ENCODE results near the gene SAFB.
A peak's percentile ranks its signal among the peaks of the same experiment; 100 is the strongest.

The SAFB gene

GRCh38 chr19:5666921-5667610 lies 44.2 kb downstream of the SAFB start:
- no peak for DNase-seq (ENCODE audit: low read depth)

DNA sequence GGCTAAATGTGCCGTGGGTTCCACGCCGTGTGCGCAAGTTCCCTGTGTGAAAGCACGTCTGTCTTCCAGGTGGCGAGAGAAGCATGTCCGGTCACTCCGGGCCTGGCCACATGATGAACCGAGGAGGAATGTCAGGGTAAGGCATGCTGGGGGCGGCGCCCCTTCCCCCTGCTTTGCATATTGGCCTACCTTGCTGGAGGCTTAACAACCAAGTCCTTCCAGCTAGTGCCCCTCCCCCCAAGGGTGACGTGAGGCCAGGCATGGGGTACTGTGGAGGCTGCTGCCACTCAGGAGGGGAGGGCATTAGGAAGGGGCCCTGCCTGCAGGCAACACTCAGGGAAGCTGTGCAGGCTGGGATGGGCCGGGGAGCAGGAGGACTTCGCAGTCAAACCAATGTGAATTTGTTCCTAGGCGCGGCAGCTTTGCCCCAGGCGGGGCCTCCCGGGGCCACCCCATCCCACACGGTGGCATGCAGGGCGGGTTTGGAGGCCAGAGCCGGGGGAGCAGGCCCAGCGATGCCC lies 44.9 kb downstream of the SAFB start:
- no peak for DNase-seq (ENCODE audit: low read depth)

DNA sequence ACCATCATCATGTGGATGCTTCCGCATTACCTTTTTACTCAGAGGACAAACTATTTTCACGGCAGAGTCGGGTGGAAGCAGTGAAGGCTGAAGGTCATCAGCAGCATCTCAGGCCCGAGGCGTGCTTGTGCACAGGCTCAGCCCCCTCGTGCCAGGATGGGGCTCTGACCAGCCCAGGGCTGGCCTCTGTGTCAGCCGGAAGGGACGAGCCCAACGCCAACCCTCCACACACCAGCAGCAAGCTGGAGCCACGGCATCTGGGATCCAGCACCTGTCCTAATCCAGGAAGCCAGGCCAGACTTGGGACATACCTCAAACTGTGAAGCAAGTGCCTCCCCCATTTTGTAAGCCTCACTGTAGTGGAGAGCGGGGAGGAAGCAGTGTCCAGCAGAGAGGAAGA lies 46.3 kb downstream of the SAFB start:
- no peak for DNase-seq (ENCODE audit: low read depth)

- DNase-seq (ENCODE audit: low read depth) = no peak
Measured at GRCh38 chr19:5671600-5671999, 48.7 kb downstream of the SAFB start.

- no peak for DNase-seq (ENCODE audit: low read depth)
Measured at GRCh38 chr19:5672708-5673459, 50.0 kb downstream of the SAFB start.

DNA sequence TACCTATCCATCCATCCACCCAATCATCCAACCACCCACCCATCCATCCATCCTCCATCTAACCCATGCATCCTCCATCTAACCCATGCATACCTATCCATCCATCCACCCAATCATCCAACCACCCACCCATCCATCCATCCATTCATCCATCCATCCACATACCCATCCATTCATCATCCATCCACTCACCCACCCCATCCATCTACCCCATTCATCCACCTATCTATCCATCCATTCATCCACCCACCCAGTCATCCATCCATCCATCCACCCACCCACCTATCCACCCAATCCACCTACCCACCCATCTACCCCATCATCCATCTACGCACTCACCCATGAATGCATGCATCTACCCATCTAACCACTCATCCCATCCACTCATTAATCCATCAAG lies 50.9 kb downstream of the SAFB start:
- no peak for DNase-seq (ENCODE audit: low read depth)

DNA sequence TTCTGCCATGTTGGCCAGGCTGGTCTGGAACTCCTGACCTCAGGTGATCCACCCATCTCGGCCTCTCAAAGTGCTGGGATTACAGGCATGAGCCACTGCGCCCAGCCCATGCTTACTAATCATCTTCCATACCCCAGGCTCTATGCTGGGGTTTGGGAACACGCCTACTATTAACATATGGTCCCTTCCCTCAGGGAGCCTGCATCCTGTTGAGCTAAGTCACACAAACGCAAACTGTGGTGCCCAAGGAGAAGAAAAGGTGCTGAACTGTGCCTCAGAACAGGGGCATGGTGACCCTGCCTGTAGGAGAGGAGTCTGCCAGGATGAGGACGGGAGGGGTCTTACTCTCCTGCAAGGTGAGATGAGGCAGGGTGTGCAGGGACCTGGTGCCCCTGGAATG lies 51.8 kb downstream of the SAFB start:
- no peak for DNase-seq (ENCODE audit: low read depth)

DNA sequence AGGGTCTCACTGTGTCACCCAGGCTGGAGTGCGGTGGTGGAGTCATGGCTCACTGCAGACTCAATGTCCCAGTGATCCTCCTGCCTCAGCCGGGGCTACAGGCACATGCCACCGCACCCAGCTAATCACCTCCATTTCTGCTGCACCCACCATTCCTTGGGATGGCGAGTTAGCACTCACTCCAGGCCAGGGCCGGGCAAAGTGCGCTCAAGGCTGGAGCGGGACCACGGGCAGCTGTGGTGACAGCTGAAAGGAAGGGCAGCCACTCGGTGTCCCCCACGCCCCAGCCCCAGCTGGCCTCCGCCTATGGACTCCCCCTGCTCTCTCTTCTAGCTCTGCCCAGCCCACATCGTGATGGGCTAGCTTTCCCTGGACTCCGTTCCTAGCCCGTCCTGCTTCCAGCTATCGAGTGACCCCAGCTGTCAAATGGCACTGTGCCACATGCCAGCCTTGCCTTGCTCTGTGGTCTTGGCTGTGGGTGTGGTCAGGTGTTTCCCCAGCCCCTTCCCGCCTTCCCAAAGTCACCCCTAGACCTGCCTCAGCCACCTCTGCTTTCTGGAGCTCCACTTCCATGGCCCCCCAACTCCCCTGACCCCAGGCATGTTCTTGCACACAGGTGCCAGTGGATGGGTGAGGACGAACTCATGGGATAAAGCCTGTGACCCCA lies 53.4 kb downstream of the SAFB start:
- no peak for DNase-seq (ENCODE audit: low read depth)

- DNase-seq (ENCODE audit: low read depth) = no peak
Measured at GRCh38 chr19:5676772-5677105, 53.9 kb downstream of the SAFB start.

DNA sequence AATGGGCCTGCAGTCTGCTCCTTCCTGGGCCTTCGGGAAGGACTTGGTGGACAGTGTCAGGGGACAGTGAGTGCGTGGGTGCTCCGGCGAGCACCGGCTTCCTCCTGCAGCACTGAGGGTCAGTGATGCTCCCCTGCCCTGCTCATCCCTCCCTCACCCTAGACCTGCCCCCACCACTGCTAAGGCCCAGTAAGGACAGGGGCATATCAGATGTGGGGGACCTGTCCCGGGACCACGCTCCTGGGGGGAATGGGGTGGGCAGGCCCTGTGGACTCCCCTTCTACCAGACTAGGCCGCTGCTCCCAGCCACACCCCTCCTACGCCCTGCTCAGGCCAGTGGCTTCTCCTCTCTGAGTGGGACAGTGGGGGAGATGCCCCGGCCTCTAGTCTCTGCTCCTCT lies 54.3 kb downstream of the SAFB start:
- no peak for DNase-seq (ENCODE audit: low read depth)

DNA sequence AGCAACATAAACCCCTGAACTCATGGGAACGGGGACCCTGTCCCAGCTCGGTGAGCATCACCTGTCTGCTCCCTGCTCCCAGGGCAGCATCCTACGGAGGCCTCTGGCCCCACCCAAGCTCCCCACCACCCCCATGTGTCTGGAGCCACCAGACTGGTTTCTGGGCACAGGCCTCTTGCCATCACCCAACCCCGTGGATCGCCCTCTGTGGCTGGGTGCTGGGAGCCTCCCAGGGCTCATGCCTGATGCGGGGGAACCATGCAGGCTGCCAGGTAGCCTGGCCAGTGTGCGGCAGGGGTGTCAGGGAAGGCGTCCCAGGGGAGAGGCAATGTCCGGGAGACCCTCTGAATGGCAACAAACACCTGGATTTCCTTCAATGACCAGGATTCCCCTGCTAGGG lies 54.7 kb downstream of the SAFB start:
- DNase-seq (ENCODE audit: low read depth) = no peak

DNA sequence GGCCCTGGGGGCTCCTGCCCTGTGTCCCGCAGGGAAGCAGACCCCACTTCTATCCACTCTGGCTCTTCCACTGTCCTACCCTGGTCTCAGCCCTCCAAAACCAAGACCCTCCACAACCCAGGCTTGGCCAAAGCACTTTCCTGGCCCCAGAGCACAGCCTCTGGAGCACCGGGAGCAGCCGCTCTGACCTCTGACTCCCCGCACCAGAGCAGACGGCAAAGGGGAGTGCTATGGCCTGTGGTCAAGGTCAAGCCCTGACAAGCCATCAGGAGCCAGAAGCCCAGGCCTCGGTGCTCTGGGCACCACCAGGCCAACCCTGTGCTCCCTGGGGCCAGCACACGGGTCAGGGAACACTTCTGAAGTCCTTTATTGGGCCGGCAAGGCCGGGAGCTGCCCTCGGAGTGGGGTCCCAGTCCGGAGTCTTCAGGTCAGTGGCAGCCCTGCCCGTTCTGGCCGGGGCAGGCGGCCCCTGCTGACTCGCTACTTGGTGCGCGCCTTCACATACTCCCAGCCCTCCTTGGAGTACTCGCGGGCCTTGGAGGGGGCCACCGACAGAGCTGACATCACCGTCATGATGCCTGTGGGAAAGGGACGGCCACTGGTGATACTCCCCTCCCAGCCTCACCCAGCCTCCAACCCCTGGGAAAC lies 55.3 kb downstream of the SAFB start:
- DNase-seq (ENCODE audit: low read depth) = no peak

DNA sequence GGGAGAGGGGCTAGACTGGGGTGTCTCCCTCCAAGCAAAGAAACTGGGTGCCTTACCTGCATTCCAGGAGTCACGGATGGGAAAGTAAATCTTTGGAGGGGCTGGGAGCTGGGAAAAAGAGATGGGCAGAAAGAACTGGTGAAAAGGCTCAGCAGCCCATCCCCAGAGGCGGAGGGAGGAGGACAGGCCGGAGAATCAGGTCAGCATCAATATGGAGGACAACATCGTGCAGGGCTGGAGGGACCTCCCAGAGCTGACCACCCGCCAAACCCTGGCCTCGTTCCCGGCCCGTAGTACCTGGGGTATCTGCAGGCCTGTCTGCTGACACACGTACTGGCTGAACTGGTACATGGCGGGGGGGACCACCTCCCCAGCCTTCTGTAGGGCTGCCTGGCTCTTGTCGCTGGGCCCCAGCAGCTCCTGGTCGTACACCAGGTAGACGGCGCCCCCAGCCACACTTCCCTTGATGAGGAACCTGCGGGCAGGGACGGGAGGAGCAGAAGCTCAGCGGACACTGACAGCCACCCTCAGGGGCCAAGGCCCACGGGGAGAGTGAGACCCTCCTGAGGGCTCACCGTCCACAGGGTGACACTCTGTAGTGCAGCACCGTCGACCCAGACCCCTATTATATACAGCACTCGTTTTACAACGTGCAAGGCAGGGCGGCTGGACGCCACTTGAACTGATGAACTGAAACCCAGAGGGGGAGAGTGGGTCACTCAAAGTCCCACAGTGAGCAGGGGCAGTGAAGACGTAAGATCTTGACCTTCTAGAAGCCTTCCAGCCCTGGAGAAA lies 56.6 kb downstream of the SAFB start:
- DNase-seq (ENCODE audit: low read depth) = no peak

DNA sequence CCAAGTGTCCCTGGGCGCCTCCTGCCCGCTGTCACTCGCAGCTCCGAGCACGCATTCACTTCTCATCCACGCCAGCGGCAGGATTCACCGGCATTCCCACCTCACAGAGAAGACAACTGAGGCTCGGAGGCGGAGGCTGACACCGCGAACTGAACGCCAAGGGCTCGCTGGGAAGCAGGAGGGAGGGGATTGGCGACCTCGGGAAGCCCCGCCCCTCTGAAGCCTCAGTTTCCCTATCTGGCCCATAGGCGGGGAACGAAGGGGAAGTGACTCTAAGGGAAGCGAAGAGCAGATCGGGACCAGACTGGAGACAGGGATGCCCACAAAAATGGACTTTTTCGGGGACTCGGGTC lies 57.2 kb downstream of the SAFB start:
- no peak for DNase-seq (ENCODE audit: low read depth)

DNA sequence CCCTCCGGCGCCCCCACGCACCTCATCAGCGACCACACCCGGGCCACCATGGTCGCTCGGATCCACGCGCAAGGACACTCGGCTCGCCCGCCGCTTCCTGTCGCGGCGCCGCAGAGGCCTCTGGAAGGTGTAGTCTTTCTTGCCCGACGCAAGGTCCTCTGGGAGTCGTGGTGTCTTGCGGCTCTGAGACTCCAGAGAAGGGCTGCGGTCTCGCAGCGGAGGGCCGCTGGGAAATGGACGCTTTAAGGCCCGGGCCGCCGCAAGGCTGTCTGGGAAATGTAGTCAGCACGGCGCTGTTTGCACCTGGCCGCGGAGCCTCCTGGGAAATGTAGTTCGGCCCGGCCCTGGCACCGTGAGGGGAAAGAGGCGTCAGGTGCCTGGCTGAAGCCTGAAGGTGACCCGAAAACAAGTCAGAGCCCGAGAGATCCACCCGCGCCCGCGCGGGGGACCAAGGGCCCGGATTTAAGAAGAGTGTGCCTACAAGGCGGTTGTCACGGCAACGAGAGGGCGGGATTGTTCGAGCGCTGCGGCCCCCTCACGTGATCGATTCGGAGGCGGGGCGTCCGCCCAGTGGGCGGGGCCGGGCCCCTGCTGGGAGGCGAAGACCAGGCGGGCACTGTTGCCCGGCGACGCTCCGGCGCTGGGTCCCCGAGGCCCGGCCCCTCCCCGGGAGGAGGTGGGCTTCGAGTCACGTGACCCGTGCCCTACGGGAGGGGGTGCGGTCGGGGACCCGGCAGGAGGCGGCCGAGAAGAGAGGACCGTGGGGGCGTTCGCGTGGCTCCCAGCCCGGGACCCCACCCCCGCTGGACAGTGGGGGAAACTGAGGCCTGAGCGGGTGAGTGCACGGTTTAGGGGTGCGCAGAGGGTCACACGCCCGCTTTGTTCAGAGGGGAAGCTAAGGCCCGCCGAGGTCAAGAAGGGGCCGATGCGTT lies 57.8 kb downstream of the SAFB start, which contains the start of the genes HSD11B1L and MICOS13:
Gene HSD11B1L, plus strand, starts transcription at position 591 of the 932 bp plus-strand sequence. CDS start 3,806 bp downstream, outside the sequence.
Gene MICOS13, minus strand, starts transcription at position 80 of the 932 bp plus-strand sequence. Its CDS starts 30 bp downstream, at position 50.
- peak; percentile 96 for DNase-seq (ENCODE audit: low read depth)

DNA sequence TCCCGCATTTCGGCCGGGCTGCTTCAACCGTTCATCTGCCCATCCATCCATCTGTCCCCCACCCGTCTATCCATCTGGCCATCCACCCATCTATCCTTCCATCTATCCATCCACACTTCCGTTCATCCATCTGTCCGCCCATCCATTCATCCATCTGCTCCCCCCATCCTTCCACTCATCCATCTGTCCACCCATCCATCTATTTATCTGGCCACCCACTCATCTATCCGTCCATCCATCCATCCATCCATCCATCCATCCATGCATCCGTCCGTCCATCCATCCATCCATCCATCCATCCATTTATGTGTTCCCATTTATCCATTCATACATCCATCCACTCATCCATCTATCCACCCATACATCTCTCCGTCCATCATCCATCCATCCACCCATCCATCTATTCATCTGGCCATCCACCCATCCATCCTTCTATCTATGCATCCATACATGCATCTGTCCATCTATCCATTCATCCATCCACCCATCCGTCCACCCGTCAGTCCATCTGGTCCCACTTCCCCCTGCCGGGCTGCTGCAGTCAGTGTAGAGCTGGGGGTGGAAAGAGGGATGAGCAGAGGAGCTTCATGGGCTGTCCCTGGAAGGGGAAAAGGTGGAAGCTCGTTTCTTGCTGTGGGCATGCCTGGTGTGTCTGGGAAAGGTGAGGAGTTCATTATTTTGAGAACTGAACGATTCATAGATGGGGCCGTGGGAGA lies 58.7 kb downstream of the SAFB start:
- DNase-seq (ENCODE audit: low read depth) = no peak

- DNase-seq (ENCODE audit: low read depth) = no peak
Measured at GRCh38 chr19:5682107-5682482, 59.2 kb downstream of the SAFB start.

GRCh38 chr19:5683177-5683886 lies 60.4 kb downstream of the SAFB start:
- DNase-seq (ENCODE audit: low read depth) = no peak
